ENCODE results near the gene ZNF385A. TPM values are rescaled to one million over a fixed set of nuclear protein-coding genes. Genes with fewer than 3 reads are reported as not detected.

ZNF385A gene
- total and polyA plus RNA-seq, 2 of the 13 experiments (the other 11 are each of a cell fraction or from before 2014, with no cell fraction given), result 0.44 to 0.67 TPM

DNA sequence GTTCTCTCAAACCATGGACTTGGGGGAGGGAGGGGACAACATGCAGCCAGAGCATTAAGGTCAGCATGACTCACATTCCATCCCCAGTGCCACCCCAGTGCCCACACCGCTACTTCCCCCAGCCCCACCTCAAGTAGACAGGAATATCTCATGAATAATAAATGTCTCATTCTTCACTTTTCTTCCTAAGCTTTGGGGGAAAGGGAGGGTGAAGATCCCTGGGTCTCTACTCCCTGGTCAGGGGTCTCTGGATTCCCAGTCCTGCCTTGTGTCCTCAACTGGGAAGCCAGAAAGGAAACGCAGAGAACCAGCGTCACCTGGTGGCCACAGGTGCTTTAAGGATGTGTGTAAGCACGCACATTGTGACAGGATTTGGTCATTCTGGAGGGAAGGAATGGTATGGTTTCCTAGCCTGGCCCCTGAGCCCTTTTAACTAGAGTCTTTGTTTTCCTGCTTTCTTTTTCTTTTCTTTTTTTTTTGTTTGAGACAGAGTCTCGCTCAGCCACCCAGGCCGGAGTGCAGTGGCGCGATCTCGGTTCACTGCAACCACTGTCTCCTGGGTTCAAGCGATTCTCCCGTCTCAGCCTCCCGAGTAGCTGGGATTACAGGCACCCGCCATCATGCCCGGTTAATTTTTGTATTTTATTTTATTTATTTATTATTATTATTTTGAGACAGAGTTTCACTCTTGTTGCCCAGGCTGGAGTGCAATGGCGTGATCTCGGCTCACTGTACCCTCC lies 23.6 kb downstream of the ZNF385A start (continued):
- TF ChIP-seq ZNF567 (CRISPR knock-in tag; IDR thresholded peaks at IDR 0.05; ENCODE audit: borderline replicate concordance), result no peak
- peak; percentile 59 for TF ChIP-seq GATAD2A (CRISPR knock-in tag; IDR thresholded peaks at IDR 0.05)
- peak; percentile 43; the same call in 1 of the 2 replicates for TF ChIP-seq ZNF232 (CRISPR knock-in tag; IDR thresholded peaks at IDR 0.05; ENCODE audit: borderline replicate concordance)
- TF ChIP-seq, protein P1, sequence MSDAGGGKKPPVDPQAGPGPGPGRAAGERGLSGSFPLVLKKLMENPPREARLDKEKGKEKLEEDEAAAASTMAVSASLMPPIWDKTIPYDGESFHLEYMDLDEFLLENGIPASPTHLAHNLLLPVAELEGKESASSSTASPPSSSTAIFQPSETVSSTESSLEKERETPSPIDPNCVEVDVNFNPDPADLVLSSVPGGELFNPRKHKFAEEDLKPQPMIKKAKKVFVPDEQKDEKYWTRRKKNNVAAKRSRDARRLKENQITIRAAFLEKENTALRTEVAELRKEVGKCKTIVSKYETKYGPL (CRISPR knock-in tag; IDR thresholded peaks at IDR 0.05), result no peak
- TF ChIP-seq, protein P2, sequence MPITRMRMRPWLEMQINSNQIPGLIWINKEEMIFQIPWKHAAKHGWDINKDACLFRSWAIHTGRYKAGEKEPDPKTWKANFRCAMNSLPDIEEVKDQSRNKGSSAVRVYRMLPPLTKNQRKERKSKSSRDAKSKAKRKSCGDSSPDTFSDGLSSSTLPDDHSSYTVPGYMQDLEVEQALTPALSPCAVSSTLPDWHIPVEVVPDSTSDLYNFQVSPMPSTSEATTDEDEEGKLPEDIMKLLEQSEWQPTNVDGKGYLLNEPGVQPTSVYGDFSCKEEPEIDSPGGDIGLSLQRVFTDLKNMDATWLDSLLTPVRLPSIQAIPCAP (CRISPR knock-in tag; IDR thresholded peaks at IDR 0.05; ENCODE audit: low read depth), result no peak
- TF ChIP-seq, protein P3, sequence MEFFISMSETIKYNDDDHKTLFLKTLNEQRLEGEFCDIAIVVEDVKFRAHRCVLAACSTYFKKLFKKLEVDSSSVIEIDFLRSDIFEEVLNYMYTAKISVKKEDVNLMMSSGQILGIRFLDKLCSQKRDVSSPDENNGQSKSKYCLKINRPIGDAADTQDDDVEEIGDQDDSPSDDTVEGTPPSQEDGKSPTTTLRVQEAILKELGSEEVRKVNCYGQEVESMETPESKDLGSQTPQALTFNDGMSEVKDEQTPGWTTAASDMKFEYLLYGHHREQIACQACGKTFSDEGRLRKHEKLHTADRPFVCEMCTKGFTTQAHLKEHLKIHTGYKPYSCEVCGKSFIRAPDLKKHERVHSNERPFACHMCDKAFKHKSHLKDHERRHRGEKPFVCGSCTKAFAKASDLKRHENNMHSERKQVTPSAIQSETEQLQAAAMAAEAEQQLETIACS (CRISPR knock-in tag; IDR thresholded peaks at IDR 0.05), result no peak
- TF ChIP-seq NFE2L2 (IDR thresholded peaks at IDR 0.05; ENCODE audit: low read length), result no peak
- TF ChIP-seq DNMT3B (CRISPR knock-in tag; conservative IDR thresholded peaks at IDR 0.05), result no peak
- TF ChIP-seq RARA (CRISPR knock-in tag; IDR thresholded peaks at IDR 0.05), result peak; percentile 49; the same call in 1 of the 2 replicates
- TF ChIP-seq ZNF337 (CRISPR knock-in tag; IDR thresholded peaks at IDR 0.05; ENCODE audit: borderline replicate concordance, low read depth), result no peak
- TF ChIP-seq ZMYM3 (CRISPR knock-in tag; IDR thresholded peaks at IDR 0.05), result no peak
- TF ChIP-seq, protein P4, sequence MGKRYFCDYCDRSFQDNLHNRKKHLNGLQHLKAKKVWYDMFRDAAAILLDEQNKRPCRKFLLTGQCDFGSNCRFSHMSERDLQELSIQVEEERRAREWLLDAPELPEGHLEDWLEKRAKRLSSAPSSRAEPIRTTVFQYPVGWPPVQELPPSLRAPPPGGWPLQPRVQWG (CRISPR knock-in tag; IDR thresholded peaks at IDR 0.05; ENCODE audit: borderline replicate concordance, low read depth), result no peak
- no peak for TF ChIP-seq ZNF3 (CRISPR knock-in tag; IDR thresholded peaks at IDR 0.05)
- no peak for TF ChIP-seq ZNF768 (CRISPR knock-in tag; IDR thresholded peaks at IDR 0.05)
- TF ChIP-seq HDAC2 (CRISPR knock-in tag; IDR thresholded peaks at IDR 0.05), result peak; percentile 40; the same call in 1 of the 2 replicates
- TF ChIP-seq, protein P5, sequence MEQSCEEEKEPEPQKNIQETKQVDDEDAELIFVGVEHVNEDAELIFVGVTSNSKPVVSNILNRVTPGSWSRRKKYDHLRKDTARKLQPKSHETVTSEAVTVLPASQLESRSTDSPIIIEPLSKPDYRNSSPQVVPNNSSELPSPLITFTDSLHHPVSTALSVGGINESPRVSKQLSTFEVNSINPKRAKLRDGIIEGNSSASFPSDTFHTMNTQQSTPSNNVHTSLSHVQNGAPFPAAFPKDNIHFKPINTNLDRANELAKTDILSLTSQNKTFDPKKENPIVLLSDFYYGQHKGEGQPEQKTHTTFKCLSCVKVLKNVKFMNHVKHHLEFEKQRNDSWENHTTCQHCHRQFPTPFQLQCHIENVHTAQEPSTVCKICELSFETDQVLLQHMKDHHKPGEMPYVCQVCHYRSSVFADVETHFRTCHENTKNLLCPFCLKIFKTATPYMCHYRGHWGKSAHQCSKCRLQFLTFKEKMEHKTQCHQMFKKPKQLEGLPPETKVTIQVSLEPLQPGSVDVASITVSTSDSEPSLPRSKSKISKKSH (CRISPR knock-in tag; IDR thresholded peaks at IDR 0.05; ENCODE audit: borderline replicate concordance), result no peak
- TF ChIP-seq JUN (CRISPR knock-in tag; IDR thresholded peaks at IDR 0.05), result no peak
- TF ChIP-seq ARNTL (CRISPR knock-in tag; IDR thresholded peaks at IDR 0.05), result no peak
- no peak for TF ChIP-seq ZNF550 (CRISPR knock-in tag; IDR thresholded peaks at IDR 0.05; ENCODE audit: borderline replicate concordance)
- TF ChIP-seq, protein P6, sequence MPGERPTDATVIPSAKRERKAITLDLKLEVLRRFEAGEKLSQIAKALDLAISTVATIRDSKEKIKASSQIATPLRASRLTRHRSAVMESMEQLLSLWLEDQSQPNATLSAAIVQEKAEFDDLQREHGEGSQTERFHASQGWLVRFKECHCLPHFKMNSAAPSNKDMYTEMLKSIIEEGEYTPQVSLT (CRISPR knock-in tag; IDR thresholded peaks at IDR 0.05; ENCODE audit: borderline replicate concordance, low read depth), result no peak
- TF ChIP-seq, protein P7, sequence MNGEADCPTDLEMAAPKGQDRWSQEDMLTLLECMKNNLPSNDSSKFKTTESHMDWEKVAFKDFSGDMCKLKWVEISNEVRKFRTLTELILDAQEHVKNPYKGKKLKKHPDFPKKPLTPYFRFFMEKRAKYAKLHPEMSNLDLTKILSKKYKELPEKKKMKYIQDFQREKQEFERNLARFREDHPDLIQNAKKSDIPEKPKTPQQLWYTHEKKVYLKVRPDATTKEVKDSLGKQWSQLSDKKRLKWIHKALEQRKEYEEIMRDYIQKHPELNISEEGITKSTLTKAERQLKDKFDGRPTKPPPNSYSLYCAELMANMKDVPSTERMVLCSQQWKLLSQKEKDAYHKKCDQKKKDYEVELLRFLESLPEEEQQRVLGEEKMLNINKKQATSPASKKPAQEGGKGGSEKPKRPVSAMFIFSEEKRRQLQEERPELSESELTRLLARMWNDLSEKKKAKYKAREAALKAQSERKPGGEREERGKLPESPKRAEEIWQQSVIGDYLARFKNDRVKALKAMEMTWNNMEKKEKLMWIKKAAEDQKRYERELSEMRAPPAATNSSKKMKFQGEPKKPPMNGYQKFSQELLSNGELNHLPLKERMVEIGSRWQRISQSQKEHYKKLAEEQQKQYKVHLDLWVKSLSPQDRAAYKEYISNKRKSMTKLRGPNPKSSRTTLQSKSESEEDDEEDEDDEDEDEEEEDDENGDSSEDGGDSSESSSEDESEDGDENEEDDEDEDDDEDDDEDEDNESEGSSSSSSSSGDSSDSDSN (CRISPR knock-in tag; IDR thresholded peaks at IDR 0.05), result no peak
- TF ChIP-seq KDM3A (CRISPR knock-in tag; IDR thresholded peaks at IDR 0.05; ENCODE audit: low read depth), result no peak
- no peak for TF ChIP-seq AGO1 (IDR thresholded peaks at IDR 0.05; ENCODE audit: low read depth, low read length, poor library complexity, severe bottlenecking)

Data from HepG2 (cell line).